HUES64 (cell line): ENCODE results near the gene RANBP3.
"Not testable (repeated sequence)": the region's sequence is repeated elsewhere in the genome, so short reads cannot be mapped to it uniquely, and the experiment has no call there.

Experiments used
- H3K27ac ChIP-seq: 2 replicates; pipeline ENCODE4 v1.7.0; 2013; ENCODE audit warnings: low read depth, low read length, inconsistent platforms
- H3K27me3 ChIP-seq: 2 replicates; pipeline ENCODE4 v1.6.1; 2013; ENCODE audit warnings: mild to moderate bottlenecking, low read length; ENCODE audit not compliant: insufficient read depth
- H3K36me3 ChIP-seq: 2 replicates; pipeline ENCODE4 v1.6.1; 2013; ENCODE audit warnings: mild to moderate bottlenecking, low read length; ENCODE audit not compliant: insufficient read depth
- H3K4me1 ChIP-seq: 2 replicates; pipeline ENCODE4 v1.6.1; 2013; ENCODE audit warnings: mild to moderate bottlenecking, low read length, moderate library complexity; ENCODE audit not compliant: insufficient read depth
- H3K4me3 ChIP-seq: 2 replicates; pipeline ENCODE4 v1.5.1; 2013; ENCODE audit warnings: mild to moderate bottlenecking, low read length, moderate library complexity
- H3K9ac ChIP-seq: 2 replicates; pipeline ENCODE4 v1.6.1; 2013; ENCODE audit warnings: mild to moderate bottlenecking, low read depth, low read length
- H3K9me3 ChIP-seq: 2 replicates; pipeline ENCODE4 v1.6.1; 2013; ENCODE audit warnings: low read depth, low read length; ENCODE audit not compliant: insufficient read depth
- WGBS: fragments of 150-250, 120-280 bp; methylation state at CpG from one replicate; pipeline ENCODE4 v1.1.7; 2013; ENCODE audit warnings: missing lambda C conversion rate; 5-methylcytosine and 5-hydroxymethylcytosine counted together

Gene RANBP3

GRCh38 chr19:5883157-5883873 is 94.6 kb downstream of the RANBP3 start:
- H3K27me3 ChIP-seq, H3K4me1 ChIP-seq, H3K9ac ChIP-seq, H3K4me3 ChIP-seq, H3K9me3 ChIP-seq, H3K27ac ChIP-seq, H3K36me3 ChIP-seq: not testable (repeated sequence)
- WGBS = 88% methylated on average over 10 of the region's 13 CpGs

DNA sequence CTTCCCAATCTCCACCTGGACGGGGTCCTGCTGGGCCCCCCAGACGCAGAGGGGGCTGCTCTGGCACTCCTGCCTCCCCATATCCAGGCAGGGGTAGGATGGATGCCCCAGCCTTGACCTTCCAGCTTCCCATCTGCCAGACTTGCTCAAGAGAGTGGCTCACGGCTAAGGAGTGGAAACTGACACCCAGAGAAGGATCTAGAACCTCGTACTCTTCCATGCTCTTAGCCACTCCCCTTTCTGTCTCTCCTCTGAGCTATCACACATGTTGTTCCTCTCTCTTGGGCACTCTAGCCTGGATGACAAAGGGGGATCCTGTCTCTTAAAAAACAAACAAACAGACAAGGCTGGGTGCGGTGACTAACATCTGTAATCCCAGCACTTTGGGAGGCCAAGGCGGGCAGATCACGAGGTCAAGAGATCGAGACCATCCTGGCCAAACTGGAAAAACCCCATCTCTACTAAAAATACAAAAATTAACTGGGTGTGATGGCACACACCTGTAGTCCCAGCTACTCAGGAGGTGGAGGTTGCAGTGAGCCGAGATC is 95.4 kb downstream of the RANBP3 start:
- H3K9me3 ChIP-seq = no peaks in the 10 kb centered on the region
- H3K36me3 ChIP-seq = no peaks in the 10 kb centered on the region
- no peaks in the 10 kb centered on the region for H3K27me3 ChIP-seq
- no peak overlapping the region for H3K9ac ChIP-seq
- no peak overlapping the region for H3K27ac ChIP-seq
- H3K4me1 ChIP-seq = peaks cover 3% of the 10 kb centered on the region; the same call in 1 of the 2 replicates
- H3K4me3 ChIP-seq = no peak overlapping the region
- WGBS = 81% methylated on average over 9 of the region's 9 CpGs

DNA sequence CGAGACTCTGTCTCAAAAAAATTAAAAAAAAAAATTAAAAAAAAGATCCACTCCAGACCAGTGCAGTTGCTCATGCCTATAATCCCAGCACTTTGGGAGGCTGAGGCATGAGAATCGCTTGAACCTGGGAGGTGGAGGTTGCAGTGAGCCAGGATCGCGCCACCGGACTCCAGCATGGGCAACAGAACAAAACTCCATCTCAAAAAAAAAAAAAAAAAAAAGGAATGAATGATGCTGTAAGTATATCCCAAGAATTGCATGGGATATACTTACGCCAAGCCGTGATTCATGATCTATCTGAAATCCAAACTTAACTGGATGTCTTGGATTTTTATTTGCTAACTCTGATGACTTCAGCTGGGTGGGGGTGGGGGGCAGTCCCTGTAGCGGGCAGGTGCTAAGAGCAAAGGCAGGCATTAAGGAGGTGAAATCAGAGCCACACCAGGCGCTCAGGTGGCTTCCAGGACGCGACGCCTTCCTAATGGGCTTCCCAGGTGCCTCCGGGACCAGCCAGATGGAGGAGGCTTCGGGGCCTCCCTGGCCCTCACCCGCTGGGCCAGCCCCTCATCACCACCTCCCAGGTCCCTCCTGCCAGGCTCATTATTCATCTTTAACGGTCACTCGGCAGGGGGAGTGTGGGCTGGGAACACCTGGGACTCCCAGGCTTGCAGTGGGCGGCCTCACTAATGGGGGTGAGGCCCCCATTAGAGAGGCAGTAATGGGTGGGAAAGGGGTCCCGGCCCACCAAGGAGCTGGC is 96.2 kb downstream of the RANBP3 start:
- Histone ChIP-seq H3K4me3 (no peak overlapping the region), H3K36me3 (no peaks in the 10 kb centered on the region), H3K9me3 (no peaks in the 10 kb centered on the region), H3K27me3 (no peaks in the 10 kb centered on the region), H3K4me1 (peaks cover 3% of the 10 kb centered on the region; the same call in 1 of the 2 replicates), H3K27ac (no peak overlapping the region), H3K9ac (no peak overlapping the region)
- 66% methylated on average over 16 of the region's 19 CpGs for WGBS

GRCh38 chr19:5880604-5881078 is 97.3 kb downstream of the RANBP3 start:
- Histone ChIP-seq H3K4me1 (peaks cover 3% of the 10 kb centered on the region; the same call in 1 of the 2 replicates), H3K27ac (no peak overlapping the region), H3K36me3 (no peaks in the 10 kb centered on the region), H3K9me3 (no peaks in the 10 kb centered on the region), H3K4me3 (no peak overlapping the region), H3K27me3 (no peaks in the 10 kb centered on the region), H3K9ac (no peak overlapping the region)
- 37% methylated on average over 15 of the region's 15 CpGs for WGBS

GRCh38 chr19:5880196-5880595 is 97.7 kb downstream of the RANBP3 start:
- Histone ChIP-seq H3K4me1 (peaks cover 3% of the 10 kb centered on the region; the same call in 1 of the 2 replicates), H3K27ac (no peak overlapping the region), H3K9ac (no peak overlapping the region), H3K4me3 (no peak overlapping the region), H3K36me3 (no peaks in the 10 kb centered on the region), H3K9me3 (no peaks in the 10 kb centered on the region), H3K27me3 (no peaks in the 10 kb centered on the region)
- 57% methylated on average over 5 of the region's 6 CpGs for WGBS

DNA sequence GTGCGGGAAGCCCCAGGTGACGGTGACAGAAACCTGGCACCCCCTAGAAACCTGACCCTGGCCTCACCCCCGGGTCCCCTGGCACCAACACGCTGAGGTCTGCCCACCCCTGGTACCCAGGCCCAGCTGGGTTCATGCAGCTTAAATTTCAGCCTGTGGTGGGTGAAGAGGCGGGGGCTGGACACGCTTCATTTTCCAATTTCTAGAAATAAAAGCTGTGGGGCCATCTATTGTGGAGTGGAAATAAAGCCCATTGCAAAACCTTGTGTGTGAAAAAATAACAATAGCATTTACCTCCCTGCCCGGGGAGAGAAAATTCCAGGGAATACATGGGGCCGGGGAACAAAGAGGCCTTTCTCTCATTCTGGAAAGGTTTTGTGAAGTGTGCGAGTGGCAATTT is 100.1 kb downstream of the RANBP3 start:
- H3K4me3 ChIP-seq = no peak overlapping the region
- 86% methylated on average over 9 of the region's 9 CpGs for WGBS
- no peak overlapping the region for H3K9ac ChIP-seq
- no peaks in the 10 kb centered on the region for H3K36me3 ChIP-seq
- H3K9me3 ChIP-seq = no peaks in the 10 kb centered on the region
- H3K27me3 ChIP-seq = no peaks in the 10 kb centered on the region
- no peak overlapping the region for H3K27ac ChIP-seq
- peaks cover 3% of the 10 kb centered on the region; the same call in 1 of the 2 replicates for H3K4me1 ChIP-seq

DNA sequence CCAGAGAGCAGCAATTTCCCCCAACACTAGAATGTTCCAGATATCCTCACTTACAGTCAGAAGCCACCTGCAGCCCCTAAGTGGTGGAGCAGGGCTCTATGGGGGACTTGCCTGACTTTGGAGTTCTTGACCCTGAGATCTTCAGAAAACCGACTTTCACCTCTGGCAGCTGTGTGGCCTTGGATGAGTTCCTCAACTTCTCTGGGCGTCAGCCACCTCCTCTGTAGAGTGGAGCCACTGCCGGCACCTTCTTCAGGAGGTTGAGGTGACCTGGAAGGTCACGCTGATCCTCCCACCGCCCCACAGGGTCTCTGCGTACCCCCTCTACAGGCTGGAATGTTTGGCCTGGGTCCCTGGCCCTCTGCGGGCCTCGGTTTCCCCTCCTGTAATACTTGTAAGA is 100.5 kb downstream of the RANBP3 start:
- peaks cover 3% of the 10 kb centered on the region; the same call in 1 of the 2 replicates for H3K4me1 ChIP-seq
- WGBS = 93% methylated on average over 8 of the region's 8 CpGs

DNA sequence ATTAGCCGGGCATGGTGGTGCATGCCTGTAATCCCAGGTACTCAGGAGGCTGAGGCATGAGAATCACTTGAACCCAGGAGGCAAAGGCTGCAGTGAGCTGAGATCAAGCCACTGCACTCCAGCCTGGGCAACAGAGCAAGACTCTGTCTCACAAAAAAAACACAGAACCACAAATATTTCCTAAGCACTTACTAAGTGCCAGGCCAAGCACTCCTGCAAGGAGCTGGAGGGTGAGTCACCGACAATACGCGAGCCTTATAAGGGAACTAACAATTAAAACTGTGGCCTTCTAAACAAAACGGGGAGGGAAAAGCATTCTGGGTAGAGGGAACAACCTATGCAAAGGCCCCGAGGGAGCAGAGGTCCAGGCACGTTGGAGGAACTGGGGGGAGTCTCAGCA is 103.4 kb downstream of the RANBP3 start:
- 84% methylated on average over 7 of the region's 7 CpGs for WGBS
- not testable (repeated sequence) for H3K9ac ChIP-seq, H3K4me3 ChIP-seq, H3K36me3 ChIP-seq, H3K27ac ChIP-seq, H3K4me1 ChIP-seq, H3K9me3 ChIP-seq, H3K27me3 ChIP-seq

More for the DNA sequence above, 100.5 kb downstream of the RANBP3 start:
- Histone ChIP-seq H3K27me3 (no peaks in the 10 kb centered on the region), H3K9me3 (no peaks in the 10 kb centered on the region), H3K9ac (no peak overlapping the region), H3K27ac (no peak overlapping the region), H3K36me3 (no peaks in the 10 kb centered on the region), H3K4me3 (no peak overlapping the region)

DNA sequence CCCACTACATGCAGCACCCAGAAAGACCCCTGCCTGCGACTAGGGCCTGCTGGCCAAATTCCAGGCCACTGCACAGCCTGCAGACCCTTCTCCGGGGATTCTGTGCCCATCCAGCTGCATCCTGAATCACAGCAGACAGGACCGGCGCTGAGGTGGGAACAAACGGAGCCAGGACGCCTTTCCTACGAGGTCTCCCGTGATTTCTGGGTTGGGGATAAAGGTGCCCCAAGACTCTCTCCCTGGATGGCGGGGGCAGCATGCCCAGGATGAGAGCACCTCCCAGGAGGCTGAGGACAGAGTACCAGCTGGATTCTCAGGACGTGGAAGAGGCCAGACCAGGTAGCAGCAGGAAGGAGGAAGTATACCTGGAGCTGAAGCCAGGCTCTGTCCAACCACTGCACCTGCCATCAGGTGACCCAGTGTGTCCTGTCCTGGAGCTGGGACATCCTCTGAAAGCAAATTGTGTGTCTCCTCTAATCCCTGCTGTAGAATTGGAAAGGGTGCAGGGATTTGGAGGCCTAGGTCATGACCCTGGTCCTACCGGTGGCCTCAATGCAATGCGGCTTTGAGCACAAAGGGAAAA is 104.2 kb downstream of the RANBP3 start:
- no peaks in the 10 kb centered on the region for H3K9me3 ChIP-seq
- H3K4me3 ChIP-seq = no peak overlapping the region
- no peaks in the 10 kb centered on the region for H3K36me3 ChIP-seq
- H3K4me1 ChIP-seq = no peaks in the 10 kb centered on the region
- 95% methylated on average over 12 of the region's 12 CpGs for WGBS
- no peak overlapping the region for H3K27ac ChIP-seq
- no peak overlapping the region for H3K9ac ChIP-seq
- no peaks in the 10 kb centered on the region for H3K27me3 ChIP-seq

DNA sequence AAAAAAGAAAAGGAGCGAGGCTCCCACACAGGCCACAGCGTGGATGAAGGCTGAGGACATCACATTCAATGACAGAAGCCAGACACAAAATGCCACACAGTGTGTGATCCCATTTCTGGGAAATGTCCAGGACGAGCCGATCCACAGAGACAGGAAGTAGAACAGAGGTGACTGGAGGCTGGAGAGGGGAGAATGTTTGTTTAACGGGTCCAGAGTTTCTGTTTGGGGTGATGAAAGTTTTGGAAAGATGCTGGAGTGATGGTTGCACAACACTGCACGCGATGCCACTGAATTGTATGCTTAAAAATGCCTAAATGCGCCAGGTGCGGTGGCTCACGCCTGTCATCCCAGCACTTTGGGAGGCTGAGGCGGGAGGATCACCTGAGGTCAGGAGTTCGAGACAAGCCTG is 107.0 kb downstream of the RANBP3 start:
- Histone ChIP-seq H3K27me3 (no peaks in the 10 kb centered on the region), H3K27ac (no peak overlapping the region)
- 93% methylated on average over 12 of the region's 12 CpGs for WGBS

More for the DNA sequence above, 107.0 kb downstream of the RANBP3 start:
- Histone ChIP-seq H3K9ac (no peak overlapping the region), H3K9me3 (no peaks in the 10 kb centered on the region), H3K4me1 (no peaks in the 10 kb centered on the region), H3K36me3 (no peaks in the 10 kb centered on the region), H3K4me3 (no peak overlapping the region)
